Duodenal mucosa (tissue), 2 donors: ENCODE results near the gene GLMN.

ENCODE experiments used
- H3K27ac ChIP-seq: one replicate; pipeline ENCODE4 v1.7.0; 2013; ENCODE audit warnings: low read depth, low read length
- H3K27me3 ChIP-seq, 2 donors: one replicate each; pipeline ENCODE4 v1.7.0; 2013; ENCODE audit warnings: low read length in 2 of 2, control low read depth in 1 of 2; ENCODE audit not compliant: insufficient read depth in 2 of 2, control insufficient read depth in 1 of 2
- H3K36me3 ChIP-seq, 2 donors: one replicate each; pipeline ENCODE4 v1.7.0; 2013; ENCODE audit warnings: low read length in 2 of 2, control low read depth in 1 of 2; ENCODE audit not compliant: insufficient read depth in 2 of 2, control insufficient read depth in 1 of 2
- H3K4me1 ChIP-seq, 2 donors: one replicate each; pipeline ENCODE4 v1.7.0; 2013; ENCODE audit warnings: low read length in 2 of 2, control low read depth in 1 of 2; ENCODE audit not compliant: insufficient read depth in 2 of 2, control insufficient read depth in 1 of 2
- H3K4me3 ChIP-seq, 2 donors: one replicate each; pipeline ENCODE4 v1.7.0; 2013; ENCODE audit warnings: low read length in 2 of 2, low read depth in 1 of 2
- H3K9ac ChIP-seq, 2 donors: one replicate each; pipeline ENCODE4 v1.7.0; 2013; ENCODE audit warnings: low read length in 2 of 2, low read depth in 1 of 2
- H3K9me3 ChIP-seq, 2 donors: one replicate each; pipeline ENCODE4 v1.7.0; 2013; ENCODE audit warnings: low read length in 2 of 2, control low read depth in 1 of 2; ENCODE audit not compliant: control insufficient read depth in 1 of 2

Gene GLMN

GRCh38 chr1:92298573-92299476 is at the start of gene GLMN, which contains the start of gene RPAP2:
Gene GLMN (minus strand): TSS chr1:92298987. CDS start chr1:92297999, 988 bp downstream.
Gene RPAP2 (plus strand): TSS chr1:92299059. CDS start chr1:92299074, 15 bp downstream.
- H3K9ac ChIP-seq: peak within 1 kb of the TSS; percentile 94 to 98

GRCh38 chr1:92346866-92347640 is 48.3 kb upstream of the GLMN start:
- Histone ChIP-seq H3K9me3 (no peaks in the 10 kb centered on the region), H3K36me3 (peaks cover 18 to 26% of the 10 kb centered on the region in 2 donors), H3K4me1 (no peaks in the 10 kb centered on the region), H3K9ac (no peak overlapping the region), H3K27me3 (no peaks in the 10 kb centered on the region), H3K27ac (no peak overlapping the region), H3K4me3 (no peak overlapping the region)

More at GRCh38 chr1:92298573-92299476, at the start of gene GLMN, which contains the start of gene RPAP2:
- Histone ChIP-seq H3K4me1 (peaks cover 0 to 3% of the 10 kb centered on the region in 2 donors), H3K27me3 (no peaks in the 10 kb centered on the region), H3K27ac (peak within 1 kb of the TSS; percentile 95), H3K36me3 (peaks cover 0 to under 1% of the 10 kb centered on the region in 2 donors), H3K9me3 (no peaks in the 10 kb centered on the region), H3K4me3 (peak within 1 kb of the TSS; percentile 93 to 100)

- Histone ChIP-seq H3K4me3 (no peak overlapping the region), H3K4me1 (no peaks in the 10 kb centered on the region), H3K27me3 (no peaks in the 10 kb centered on the region), H3K9ac (no peak overlapping the region), H3K27ac (no peak overlapping the region), H3K9me3 (no peaks in the 10 kb centered on the region), H3K36me3 (peaks cover 8 to 18% of the 10 kb centered on the region in 2 donors)
Observed at GRCh38 chr1:92343061-92343460, 44.3 kb upstream of the GLMN start.

- no peak overlapping the region for H3K27ac ChIP-seq
- peaks cover 7 to 14% of the 10 kb centered on the region in 2 donors for H3K36me3 ChIP-seq
- H3K4me1 ChIP-seq: no peaks in the 10 kb centered on the region
Observed at GRCh38 chr1:92342401-92342800, 43.6 kb upstream of the GLMN start.

GRCh38 chr1:92340154-92340553 is 41.4 kb upstream of the GLMN start:
- no peak overlapping the region for H3K9ac ChIP-seq

More at GRCh38 chr1:92342401-92342800, 43.6 kb upstream of the GLMN start:
- no peak overlapping the region for H3K4me3 ChIP-seq
- H3K27me3 ChIP-seq: no peaks in the 10 kb centered on the region
- no peaks in the 10 kb centered on the region for H3K9me3 ChIP-seq
- no peak overlapping the region for H3K9ac ChIP-seq

GRCh38 chr1:92333668-92334067 is 34.9 kb upstream of the GLMN start:
- no peaks in the 10 kb centered on the region for H3K27me3 ChIP-seq
- peaks cover 0 to 28% of the 10 kb centered on the region in 2 donors for H3K36me3 ChIP-seq
- no peak overlapping the region for H3K9ac ChIP-seq
- H3K27ac ChIP-seq: no peak overlapping the region
- H3K9me3 ChIP-seq: no peaks in the 10 kb centered on the region
- H3K4me1 ChIP-seq: no peaks in the 10 kb centered on the region
- H3K4me3 ChIP-seq: no peak overlapping the region

More at GRCh38 chr1:92340154-92340553, 41.4 kb upstream of the GLMN start:
- Histone ChIP-seq H3K27me3 (no peaks in the 10 kb centered on the region), H3K9me3 (no peaks in the 10 kb centered on the region), H3K36me3 (peaks cover 3 to 22% of the 10 kb centered on the region in 2 donors), H3K4me1 (no peaks in the 10 kb centered on the region), H3K27ac (no peak overlapping the region), H3K4me3 (no peak overlapping the region)

- no peak overlapping the region for H3K4me3 ChIP-seq
- peaks cover 0 to 27% of the 10 kb centered on the region in 2 donors for H3K36me3 ChIP-seq
- H3K9me3 ChIP-seq: peaks cover 7 to 15% of the 10 kb centered on the region in 2 donors
Observed at GRCh38 chr1:92329347-92330129, 30.8 kb upstream of the GLMN start.

GRCh38 chr1:92327794-92328193 is 29.0 kb upstream of the GLMN start:
- no peak overlapping the region for H3K9ac ChIP-seq
- H3K27me3 ChIP-seq: no peaks in the 10 kb centered on the region
- peaks cover 7 to 33% of the 10 kb centered on the region in 2 donors for H3K36me3 ChIP-seq
- peaks cover 7 to 15% of the 10 kb centered on the region in 2 donors for H3K9me3 ChIP-seq
- H3K27ac ChIP-seq: no peak overlapping the region
- no peaks in the 10 kb centered on the region for H3K4me1 ChIP-seq
- H3K4me3 ChIP-seq: no peak overlapping the region

More at GRCh38 chr1:92329347-92330129, 30.8 kb upstream of the GLMN start:
- Histone ChIP-seq H3K27ac (no peak overlapping the region), H3K9ac (no peak overlapping the region), H3K27me3 (no peaks in the 10 kb centered on the region), H3K4me1 (no peaks in the 10 kb centered on the region)

GRCh38 chr1:92326681-92327080 is 27.9 kb upstream of the GLMN start:
- Histone ChIP-seq H3K4me1 (no peaks in the 10 kb centered on the region), H3K9ac (no peak overlapping the region), H3K4me3 (no peak overlapping the region), H3K9me3 (peaks cover 7 to 15% of the 10 kb centered on the region in 2 donors), H3K27me3 (no peaks in the 10 kb centered on the region), H3K27ac (no peak overlapping the region), H3K36me3 (peaks cover 7 to 33% of the 10 kb centered on the region in 2 donors)
